Body of pancreas (tissue), 4 donors: Measurements from ENCODE around the gene ST3GAL4. TPM values are rescaled to one million over a fixed set of nuclear protein-coding genes. Genes with fewer than 3 reads are reported as not detected.

ENCODE experiments used
- ATAC-seq: fragments of 150-250 bp; one replicate; pipeline ENCODE4 v1.9.1; 2016
- DNase-seq, 4 donors: peaks; one replicate each; pipeline ENCODE4 v3.0.0-alpha.2; 2019
- H3K27ac ChIP-seq, 4 donors: fragments of 200-600 bp; sonication (generic); 1 replicate in 3 of 4; 2 replicates in 1 of 4; pipeline versions ENCODE4 v1.5.1 to v1.6.1; 2016 to 2019; ENCODE audit warnings: mild to moderate bottlenecking in 1 of 4, mixed read lengths in 1 of 4, moderate library complexity in 1 of 4
- H3K27me3 ChIP-seq, 2 donors: fragments of 200-600 bp; sonication (generic); one replicate each; pipeline ENCODE4 v1.6.0; 2016; ENCODE audit warnings: mild to moderate bottlenecking in 1 of 2
- H3K36me3 ChIP-seq, 2 donors: fragments of 200-600 bp; sonication (generic); replicated peaks in 1 of 2; 2 replicates each; pipeline ENCODE4 v1.5.1; 2016; ENCODE audit warnings: low read depth in 2 of 2; ENCODE audit not compliant: insufficient read depth in 1 of 2
- H3K4me1 ChIP-seq: fragments of 200-600 bp; sonication (generic); one replicate; pipeline ENCODE4 v1.6.0; 2016
- H3K4me3 ChIP-seq, 2 donors: fragments of 200-600 bp; sonication (generic); 1 replicate in 1 of 2; 2 replicates in 1 of 2; pipeline ENCODE4 v1.5.1; 2016 to 2019
- H3K9me3 ChIP-seq, 3 donors: fragments of 200-600 bp; sonication (generic); 1 replicate in 2 of 3; 2 replicates in 1 of 3; pipeline ENCODE4 v1.5.1; 2016
- POLR2A ChIP-seq, 3 donors: fragments of 450-650 bp; IDR thresholded peaks; one replicate each; pipeline ENCODE4 v1.6.1; 2016; ENCODE audit warnings: antibody characterized with exemption in 3 of 3, mild to moderate bottlenecking in 2 of 3
- WGBS, 2 donors: methylation state at CpG; one replicate each; pipeline ENCODE4 v1.1.5; 2017; 5-methylcytosine and 5-hydroxymethylcytosine counted together
- intact Hi-C: fragments of 100-400 bp; cut with DNase I; formaldehyde crosslinking; loops from one replicate; pipeline ENCODE4 v1.15.1; 2023
- total RNA-seq, 2 donors: library from RNA; depleted of rRNA; stranded (reverse); fragments of >200 nt; gene quantifications; one replicate each; pipeline ENCODE4 v1.1.0, GENCODE V29; 2016
- TF ChIP-seq, protein P1 (sequence below), 7 experiments: fragments of 450-650 bp in 4 of 7; fragments of 200-600 bp in 3 of 7; sonication (generic) in 3 of 7; IDR thresholded peaks; one replicate each; pipeline ENCODE4 v1.5.1; 2016 to 2019; ENCODE audit warnings: antibody characterized with exemption in 7 of 7

Gene ST3GAL4
- total RNA-seq, 2 donors from 2014 or later: 7.5 to 14.8 TPM

DNA sequence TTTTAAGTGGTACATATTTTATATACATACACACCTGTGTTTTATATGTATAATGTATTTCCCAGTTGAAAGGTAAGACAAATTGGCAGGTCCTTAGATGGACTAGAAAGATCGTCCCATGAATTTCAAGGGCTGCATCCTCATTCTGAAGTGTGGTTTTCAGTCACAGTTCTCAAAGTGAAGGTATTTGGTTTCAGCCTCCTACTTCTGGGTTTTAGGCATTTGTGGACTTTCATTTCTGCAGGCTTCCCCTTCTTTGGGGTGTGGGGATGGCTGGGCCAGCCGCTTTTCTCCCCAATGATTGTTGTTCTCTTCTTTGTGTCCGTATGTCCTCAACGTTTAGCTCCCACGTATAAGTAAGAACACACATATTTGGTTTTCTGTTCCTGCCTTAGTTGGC, 41.7 kb upstream of the ST3GAL4 start:
- H3K9me3 ChIP-seq: no peaks in the 10 kb centered on the region
- no peak for DNase-seq
- intact Hi-C loops: loop anchor here (5.0 kb wide), 1 partner anchor 163 kb away; no protein-coding TSS in a partner anchor
- TF ChIP-seq POLR2A (IDR thresholded peaks at IDR 0.05): no peak
- TF ChIP-seq, protein P1, sequence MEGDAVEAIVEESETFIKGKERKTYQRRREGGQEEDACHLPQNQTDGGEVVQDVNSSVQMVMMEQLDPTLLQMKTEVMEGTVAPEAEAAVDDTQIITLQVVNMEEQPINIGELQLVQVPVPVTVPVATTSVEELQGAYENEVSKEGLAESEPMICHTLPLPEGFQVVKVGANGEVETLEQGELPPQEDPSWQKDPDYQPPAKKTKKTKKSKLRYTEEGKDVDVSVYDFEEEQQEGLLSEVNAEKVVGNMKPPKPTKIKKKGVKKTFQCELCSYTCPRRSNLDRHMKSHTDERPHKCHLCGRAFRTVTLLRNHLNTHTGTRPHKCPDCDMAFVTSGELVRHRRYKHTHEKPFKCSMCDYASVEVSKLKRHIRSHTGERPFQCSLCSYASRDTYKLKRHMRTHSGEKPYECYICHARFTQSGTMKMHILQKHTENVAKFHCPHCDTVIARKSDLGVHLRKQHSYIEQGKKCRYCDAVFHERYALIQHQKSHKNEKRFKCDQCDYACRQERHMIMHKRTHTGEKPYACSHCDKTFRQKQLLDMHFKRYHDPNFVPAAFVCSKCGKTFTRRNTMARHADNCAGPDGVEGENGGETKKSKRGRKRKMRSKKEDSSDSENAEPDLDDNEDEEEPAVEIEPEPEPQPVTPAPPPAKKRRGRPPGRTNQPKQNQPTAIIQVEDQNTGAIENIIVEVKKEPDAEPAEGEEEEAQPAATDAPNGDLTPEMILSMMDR (IDR thresholded peaks at IDR 0.05): no peak
- no peak overlapping the region for H3K4me3 ChIP-seq
- H3K27ac ChIP-seq: no peak overlapping the region
- H3K27me3 ChIP-seq: no peaks in the 10 kb centered on the region
- peaks cover 14% of the 10 kb centered on the region for H3K4me1 ChIP-seq
- H3K36me3 ChIP-seq: no peaks in the 10 kb centered on the region
- WGBS, 2 donors: 83 to 86% methylated on average over 5 of the region's 5 CpGs
- no peak for ATAC-seq

DNA sequence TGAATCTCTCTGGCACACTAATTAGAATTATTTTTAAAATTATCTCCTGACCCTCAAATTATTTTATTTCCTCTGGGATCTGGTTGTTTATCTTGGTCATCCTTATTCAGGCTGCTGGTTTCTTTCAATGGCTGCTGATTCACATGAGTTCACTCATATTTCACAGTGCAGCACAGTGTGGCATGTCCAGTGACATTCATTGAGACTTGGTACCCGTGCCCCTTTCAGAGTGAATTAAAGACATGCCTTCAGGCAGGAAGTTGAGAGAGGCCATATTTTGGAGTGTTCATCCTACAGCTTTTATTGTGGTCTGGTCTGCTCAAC, 38.1 kb upstream of the ST3GAL4 start:
- DNase-seq (no peak), ATAC-seq (peak; percentile 24)
- WGBS, 2 donors: 62 to 67% methylated on average over 1 of the region's 1 CpG
- TF ChIP-seq POLR2A (IDR thresholded peaks at IDR 0.05): no peak
- TF ChIP-seq, protein P1 (IDR thresholded peaks at IDR 0.05): no peak
- H3K4me1 ChIP-seq: peaks cover 8% of the 10 kb centered on the region
- H3K27ac ChIP-seq: peak overlapping the region in 2 of 4 donors; percentile 51 to 59
- H3K4me3 ChIP-seq: no peak overlapping the region
- intact Hi-C loops: no loop called here
- no peaks in the 10 kb centered on the region for H3K36me3 ChIP-seq
- H3K9me3 ChIP-seq: no peaks in the 10 kb centered on the region
- H3K27me3 ChIP-seq: no peaks in the 10 kb centered on the region

- Histone ChIP-seq H3K27ac (peak overlapping the region in 2 of 4 donors; percentile 51 to 59), H3K36me3 (no peaks in the 10 kb centered on the region), H3K9me3 (no peaks in the 10 kb centered on the region), H3K4me1 (peaks cover 8% of the 10 kb centered on the region), H3K27me3 (no peaks in the 10 kb centered on the region), H3K4me3 (no peak overlapping the region)
- ATAC-seq (peak; percentile 59), DNase-seq (peak; percentile 32 to 55 (median 38))
- WGBS, 2 donors: 59 to 81% methylated on average over 13 to 14 of the region's 14 CpGs
- intact Hi-C loops: no loop called here
- TF ChIP-seq, protein P1 (IDR thresholded peaks at IDR 0.05): no peak
- TF ChIP-seq POLR2A (IDR thresholded peaks at IDR 0.05): no peak
These were observed 37.5 kb upstream of the ST3GAL4 start for GRCh38 chr11:126317756-126318573.

GRCh38 chr11:126318574-126319373, 36.7 kb upstream of the ST3GAL4 start:
- Histone ChIP-seq H3K27me3 (no peaks in the 10 kb centered on the region), H3K27ac (peak overlapping the region in 2 of 4 donors; percentile 51 to 59), H3K4me1 (peaks cover 8% of the 10 kb centered on the region), H3K36me3 (no peaks in the 10 kb centered on the region), H3K9me3 (no peaks in the 10 kb centered on the region), H3K4me3 (no peak overlapping the region)
- intact Hi-C loops: no loop called here
- ATAC-seq: peak; percentile 47
- peak in 1 of 4 donors; percentile 56 for DNase-seq
- TF ChIP-seq POLR2A (IDR thresholded peaks at IDR 0.05): no peak
- TF ChIP-seq, protein P1 (IDR thresholded peaks at IDR 0.05): no peak
- WGBS, 2 donors: 63 to 83% methylated on average over 8 to 9 of the region's 9 CpGs
